PC-9 (cell line): ENCODE results near the gene PIAS4.

Experiments
- EZH2 ChIP-seq: fragments of 200-600 bp; sonication (generic); IDR thresholded peaks from 2 replicates; pipeline ENCODE4 v1.8.0; 2017; ENCODE audit warnings: antibody characterized with exemption, low read depth
- TF ChIP-seq, protein P1 (sequence below): fragments of 200-600 bp; sonication (generic); conservative IDR thresholded peaks from 2 replicates; pipeline ENCODE4 v1.6.1; 2017; ENCODE audit warnings: mixed run types, antibody characterized with exemption, mild to moderate bottlenecking, moderate library complexity

DNA sequence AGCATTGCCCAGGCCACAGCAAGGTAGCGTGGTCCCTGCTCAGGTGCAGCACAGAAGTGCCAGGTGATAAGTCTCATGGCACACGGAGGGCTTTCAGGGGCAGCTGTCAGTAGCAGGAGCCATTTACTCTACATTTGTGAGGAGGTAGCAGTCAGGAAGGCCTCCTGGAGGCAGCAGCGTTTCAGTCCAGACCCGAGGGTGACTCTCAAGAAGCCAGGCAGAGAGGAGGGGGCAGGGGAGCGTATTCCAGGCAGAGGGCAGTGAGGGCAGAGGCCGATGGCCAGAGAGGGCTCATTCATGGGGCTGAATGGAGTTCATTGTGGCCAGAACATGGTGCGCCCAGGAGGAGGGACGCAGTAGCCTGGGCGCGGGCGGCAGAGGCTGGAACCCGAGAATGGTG, 8.9 kb downstream of the PIAS4 start:
- TF ChIP-seq, protein P1, sequence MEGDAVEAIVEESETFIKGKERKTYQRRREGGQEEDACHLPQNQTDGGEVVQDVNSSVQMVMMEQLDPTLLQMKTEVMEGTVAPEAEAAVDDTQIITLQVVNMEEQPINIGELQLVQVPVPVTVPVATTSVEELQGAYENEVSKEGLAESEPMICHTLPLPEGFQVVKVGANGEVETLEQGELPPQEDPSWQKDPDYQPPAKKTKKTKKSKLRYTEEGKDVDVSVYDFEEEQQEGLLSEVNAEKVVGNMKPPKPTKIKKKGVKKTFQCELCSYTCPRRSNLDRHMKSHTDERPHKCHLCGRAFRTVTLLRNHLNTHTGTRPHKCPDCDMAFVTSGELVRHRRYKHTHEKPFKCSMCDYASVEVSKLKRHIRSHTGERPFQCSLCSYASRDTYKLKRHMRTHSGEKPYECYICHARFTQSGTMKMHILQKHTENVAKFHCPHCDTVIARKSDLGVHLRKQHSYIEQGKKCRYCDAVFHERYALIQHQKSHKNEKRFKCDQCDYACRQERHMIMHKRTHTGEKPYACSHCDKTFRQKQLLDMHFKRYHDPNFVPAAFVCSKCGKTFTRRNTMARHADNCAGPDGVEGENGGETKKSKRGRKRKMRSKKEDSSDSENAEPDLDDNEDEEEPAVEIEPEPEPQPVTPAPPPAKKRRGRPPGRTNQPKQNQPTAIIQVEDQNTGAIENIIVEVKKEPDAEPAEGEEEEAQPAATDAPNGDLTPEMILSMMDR = no peak
- no peak for TF ChIP-seq EZH2
